ENCODE results near the gene LMF2. TPM values are rescaled to one million over a fixed set of nuclear protein-coding genes. Genes with fewer than 3 reads are reported as not detected.

The LMF2 gene
- polyA plus RNA-seq, 1 of the 3 experiments (the other 2 are of a cell fraction) = 34.3 TPM

DNA sequence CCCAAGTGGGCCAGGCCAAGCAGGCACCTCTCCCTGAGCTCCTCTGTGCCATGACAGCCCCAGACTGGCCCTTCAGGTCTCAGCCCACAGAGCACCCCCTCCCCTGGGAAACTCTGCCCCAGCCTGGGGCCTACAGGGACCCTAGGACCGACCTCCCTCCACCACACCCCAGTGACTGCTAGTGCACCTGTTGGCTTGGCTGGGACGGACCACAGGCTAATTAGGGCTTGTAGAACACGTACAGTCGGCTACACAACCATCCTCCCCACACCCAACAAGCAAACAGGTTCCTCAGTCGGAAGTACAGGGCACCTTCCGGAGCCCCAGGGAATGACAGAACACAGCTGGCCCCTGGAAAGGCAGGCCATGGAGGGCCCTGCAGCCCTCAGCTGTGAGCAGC lies 37.0 kb downstream of the LMF2 start:
- H3K9ac ChIP-seq = no peak overlapping the region
- peaks cover 63% of the 10 kb centered on the region for H3K79me2 ChIP-seq (ENCODE audit: insufficient read depth)
- H3K27me3 ChIP-seq (ENCODE audit: insufficient read depth) = no peaks in the 10 kb centered on the region
- no peaks in the 10 kb centered on the region for H3F3A ChIP-seq (replicated peaks; ENCODE audit: insufficient read depth)
- TF ChIP-seq MXI1 (IDR thresholded peaks at IDR 0.05; ENCODE audit: low read depth, low read length) (no peak), POLR2AphosphoS5 (IDR thresholded peaks at IDR 0.05; ENCODE audit: low read depth, low read length) (no peak), RFX5 (IDR thresholded peaks at IDR 0.05; ENCODE audit: low read length) (no peak), ELF1 (IDR thresholded peaks at IDR 0.05) (no peak), TCF12 (IDR thresholded peaks at IDR 0.05) (no peak), YY1 (IDR thresholded peaks at IDR 0.05; ENCODE audit: low read depth) (no peak), RCOR1 (IDR thresholded peaks at IDR 0.05; ENCODE audit: low read length) (no peak), TAF1 (IDR thresholded peaks at IDR 0.05; ENCODE audit: borderline replicate concordance, low read depth, low read length) (no peak), CHD2 (IDR thresholded peaks at IDR 0.05; ENCODE audit: low read length, partially characterized antibody) (no peak), JUND (IDR thresholded peaks at IDR 0.05) (no peak), MEF2A (IDR thresholded peaks at IDR 0.05; ENCODE audit: borderline replicate concordance, low read depth) (no peak)
- TF ChIP-seq, protein P1, sequence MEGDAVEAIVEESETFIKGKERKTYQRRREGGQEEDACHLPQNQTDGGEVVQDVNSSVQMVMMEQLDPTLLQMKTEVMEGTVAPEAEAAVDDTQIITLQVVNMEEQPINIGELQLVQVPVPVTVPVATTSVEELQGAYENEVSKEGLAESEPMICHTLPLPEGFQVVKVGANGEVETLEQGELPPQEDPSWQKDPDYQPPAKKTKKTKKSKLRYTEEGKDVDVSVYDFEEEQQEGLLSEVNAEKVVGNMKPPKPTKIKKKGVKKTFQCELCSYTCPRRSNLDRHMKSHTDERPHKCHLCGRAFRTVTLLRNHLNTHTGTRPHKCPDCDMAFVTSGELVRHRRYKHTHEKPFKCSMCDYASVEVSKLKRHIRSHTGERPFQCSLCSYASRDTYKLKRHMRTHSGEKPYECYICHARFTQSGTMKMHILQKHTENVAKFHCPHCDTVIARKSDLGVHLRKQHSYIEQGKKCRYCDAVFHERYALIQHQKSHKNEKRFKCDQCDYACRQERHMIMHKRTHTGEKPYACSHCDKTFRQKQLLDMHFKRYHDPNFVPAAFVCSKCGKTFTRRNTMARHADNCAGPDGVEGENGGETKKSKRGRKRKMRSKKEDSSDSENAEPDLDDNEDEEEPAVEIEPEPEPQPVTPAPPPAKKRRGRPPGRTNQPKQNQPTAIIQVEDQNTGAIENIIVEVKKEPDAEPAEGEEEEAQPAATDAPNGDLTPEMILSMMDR (IDR thresholded peaks at IDR 0.05) = no peak
- TF ChIP-seq, protein P2, sequence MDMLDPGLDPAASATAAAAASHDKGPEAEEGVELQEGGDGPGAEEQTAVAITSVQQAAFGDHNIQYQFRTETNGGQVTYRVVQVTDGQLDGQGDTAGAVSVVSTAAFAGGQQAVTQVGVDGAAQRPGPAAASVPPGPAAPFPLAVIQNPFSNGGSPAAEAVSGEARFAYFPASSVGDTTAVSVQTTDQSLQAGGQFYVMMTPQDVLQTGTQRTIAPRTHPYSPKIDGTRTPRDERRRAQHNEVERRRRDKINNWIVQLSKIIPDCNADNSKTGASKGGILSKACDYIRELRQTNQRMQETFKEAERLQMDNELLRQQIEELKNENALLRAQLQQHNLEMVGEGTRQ (IDR thresholded peaks at IDR 0.05; ENCODE audit: borderline replicate concordance, low read depth, low read length) = no peak
- H3K9me3 ChIP-seq = no peaks in the 10 kb centered on the region
- DNase-seq = no peak
- H3K36me3 ChIP-seq (replicated peaks in 1 of 2; ENCODE audit: control insufficient read depth in 1 of 2, insufficient read depth in 2 of 2, low read length in 1 of 2) = peaks cover 0 to 24% of the 10 kb centered on the region in 2 experiments
- peaks cover 65% of the 10 kb centered on the region for H4K20me1 ChIP-seq (ENCODE audit: insufficient read depth)
- no peak overlapping the region for H3K27ac ChIP-seq (ENCODE audit: low read depth in 2 of 2, low read length in 1 of 2)
- WGBS (ENCODE audit: low lambda C conversion rate) = no CpG with 5 or more reads among the region's 6 CpGs
- no peak overlapping the region for H3K4me2 ChIP-seq
- no peak overlapping the region for H3K4me3 ChIP-seq (ENCODE audit: low read depth in 2 of 2, low read length in 1 of 2)
- POLR2A ChIA-PET = interaction anchor here (1.1 kb wide), 1 partner anchor 55 kb away, joined by 3 read pairs; the partner anchor contains the start of gene SCO2
- H3K9me2 ChIP-seq = no peaks in the 10 kb centered on the region
- no peak overlapping the region for H2AFZ ChIP-seq (ENCODE audit: low read depth)
- peaks cover 4 to 38% of the 10 kb centered on the region in 2 experiments; a peak in 2 of 4 replicates for H3K4me1 ChIP-seq (ENCODE audit: control insufficient read depth in 1 of 2, insufficient read depth in 2 of 2, low read depth in 1 of 2, low read length in 1 of 2)
- CTCF ChIA-PET = interaction anchor here (0.8 to 1.2 kb wide), 2 partner anchors 28 to 143 kb away, joined by 3 read pairs; no protein-coding TSS in a partner anchor

DNA sequence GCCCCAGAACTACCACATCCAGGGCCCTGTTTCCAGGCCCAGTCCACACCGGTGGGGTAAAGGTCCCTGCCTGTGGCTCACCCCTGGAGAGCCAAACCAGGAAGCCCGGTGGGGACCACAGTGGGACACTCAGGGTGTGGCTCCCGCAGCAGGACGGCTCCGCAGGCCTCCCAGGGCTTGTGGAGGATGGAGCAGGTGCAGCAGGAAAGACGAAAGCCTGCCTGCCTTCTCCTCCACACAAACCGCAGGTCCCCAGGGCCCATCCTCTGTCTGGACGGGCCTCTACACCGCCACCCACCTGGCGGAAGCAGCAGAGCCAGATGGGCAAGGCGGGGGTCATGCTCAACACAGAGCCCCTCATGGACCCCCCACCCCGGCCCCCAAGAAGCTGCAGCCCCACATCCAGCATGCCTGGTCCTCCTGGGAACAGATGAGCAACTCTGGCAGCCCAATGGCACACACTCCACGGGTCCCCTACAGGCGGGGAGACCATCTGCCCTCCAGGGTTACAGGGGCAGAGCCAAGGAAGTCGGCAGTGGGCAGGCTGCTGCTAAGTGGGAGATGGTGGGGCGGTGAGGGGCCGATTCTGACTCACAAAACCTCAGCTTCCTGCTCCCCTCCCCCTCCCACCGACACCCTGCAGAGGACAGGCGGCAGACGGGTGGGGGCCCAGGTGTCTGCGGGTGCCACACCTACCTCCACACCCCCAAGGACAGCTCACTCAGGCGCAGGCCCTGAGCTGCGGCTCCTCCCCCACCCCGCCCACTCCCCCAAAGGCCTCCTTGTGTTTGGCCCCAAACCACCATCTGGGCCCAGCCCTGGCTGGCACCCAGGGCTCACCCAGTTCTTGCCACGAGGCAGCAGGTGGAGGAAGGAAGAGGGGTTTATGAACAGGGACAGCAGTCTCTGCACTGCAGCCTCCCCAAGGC lies 37.9 kb downstream of the LMF2 start:
- Histone ChIP-seq H3K9me3 (no peaks in the 10 kb centered on the region), H3K4me2 (no peak overlapping the region), H3K27me3 (ENCODE audit: insufficient read depth) (no peaks in the 10 kb centered on the region), H3K9ac (no peak overlapping the region), H3K4me1 (ENCODE audit: control insufficient read depth in 1 of 2, insufficient read depth in 2 of 2, low read depth in 1 of 2, low read length in 1 of 2) (peaks cover 4 to 35% of the 10 kb centered on the region in 2 experiments; a peak in 2 of 4 replicates), H3K27ac (ENCODE audit: low read depth in 2 of 2, low read length in 1 of 2) (no peak overlapping the region), H4K20me1 (ENCODE audit: insufficient read depth) (peaks cover 65% of the 10 kb centered on the region), H3K9me2 (no peaks in the 10 kb centered on the region), H3K79me2 (ENCODE audit: insufficient read depth) (peaks cover 63% of the 10 kb centered on the region), H3K36me3 (replicated peaks in 1 of 2; ENCODE audit: control insufficient read depth in 1 of 2, insufficient read depth in 2 of 2, low read length in 1 of 2) (peaks cover 0 to 32% of the 10 kb centered on the region in 2 experiments), H3F3A (replicated peaks; ENCODE audit: insufficient read depth) (no peaks in the 10 kb centered on the region), H3K4me3 (ENCODE audit: low read depth in 2 of 2, low read length in 1 of 2) (no peak overlapping the region), H2AFZ (ENCODE audit: low read depth) (no peak overlapping the region)
- no peak for DNase-seq
- 81% methylated on average over 11 of the region's 25 CpGs for WGBS (ENCODE audit: low lambda C conversion rate)
- ChIA-PET CTCF (interaction anchor here (1.1 to 1.9 kb wide), 3 partner anchors 12 to 144 kb away, joined by 3 to 8 read pairs (median 4); no protein-coding TSS in a partner anchor), POLR2A (interaction anchor here (1.1 kb wide), 1 partner anchor 55 kb away, joined by 3 read pairs; the partner anchor contains the start of gene SCO2)
- TF ChIP-seq FOXJ3 (CRISPR knock-in tag; IDR thresholded peaks at IDR 0.05) = no peak
- TF ChIP-seq YY1 (IDR thresholded peaks at IDR 0.05; ENCODE audit: low read depth) = no peak
- no peak for TF ChIP-seq FOSL2 (IDR thresholded peaks at IDR 0.05; ENCODE audit: borderline replicate concordance, low read depth)
- no peak for TF ChIP-seq RFX5 (IDR thresholded peaks at IDR 0.05; ENCODE audit: low read length)
- TF ChIP-seq MXI1 (IDR thresholded peaks at IDR 0.05; ENCODE audit: low read depth, low read length) = no peak
- no peak for TF ChIP-seq SMC3 (IDR thresholded peaks at IDR 0.05; ENCODE audit: low read depth, low read length)
- TF ChIP-seq MEF2A (IDR thresholded peaks at IDR 0.05; ENCODE audit: borderline replicate concordance, low read depth) = no peak
- no peak for TF ChIP-seq EP300 (IDR thresholded peaks at IDR 0.05; ENCODE audit: borderline replicate concordance in 1 of 2, low read depth in 1 of 2, low read length in 1 of 2)
- TF ChIP-seq, protein P3, sequence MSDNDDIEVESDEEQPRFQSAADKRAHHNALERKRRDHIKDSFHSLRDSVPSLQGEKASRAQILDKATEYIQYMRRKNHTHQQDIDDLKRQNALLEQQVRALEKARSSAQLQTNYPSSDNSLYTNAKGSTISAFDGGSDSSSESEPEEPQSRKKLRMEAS (IDR thresholded peaks at IDR 0.05; ENCODE audit: low read depth) = no peak
- no peak for TF ChIP-seq FOXM1 (IDR thresholded peaks at IDR 0.05; ENCODE audit: low read depth)
- no peak for TF ChIP-seq TAF1 (IDR thresholded peaks at IDR 0.05; ENCODE audit: borderline replicate concordance, low read depth, low read length)
- TF ChIP-seq TCF12 (IDR thresholded peaks at IDR 0.05) = no peak
- TF ChIP-seq NFIC (IDR thresholded peaks at IDR 0.05; ENCODE audit: borderline replicate concordance) = no peak
- TF ChIP-seq, protein P4, sequence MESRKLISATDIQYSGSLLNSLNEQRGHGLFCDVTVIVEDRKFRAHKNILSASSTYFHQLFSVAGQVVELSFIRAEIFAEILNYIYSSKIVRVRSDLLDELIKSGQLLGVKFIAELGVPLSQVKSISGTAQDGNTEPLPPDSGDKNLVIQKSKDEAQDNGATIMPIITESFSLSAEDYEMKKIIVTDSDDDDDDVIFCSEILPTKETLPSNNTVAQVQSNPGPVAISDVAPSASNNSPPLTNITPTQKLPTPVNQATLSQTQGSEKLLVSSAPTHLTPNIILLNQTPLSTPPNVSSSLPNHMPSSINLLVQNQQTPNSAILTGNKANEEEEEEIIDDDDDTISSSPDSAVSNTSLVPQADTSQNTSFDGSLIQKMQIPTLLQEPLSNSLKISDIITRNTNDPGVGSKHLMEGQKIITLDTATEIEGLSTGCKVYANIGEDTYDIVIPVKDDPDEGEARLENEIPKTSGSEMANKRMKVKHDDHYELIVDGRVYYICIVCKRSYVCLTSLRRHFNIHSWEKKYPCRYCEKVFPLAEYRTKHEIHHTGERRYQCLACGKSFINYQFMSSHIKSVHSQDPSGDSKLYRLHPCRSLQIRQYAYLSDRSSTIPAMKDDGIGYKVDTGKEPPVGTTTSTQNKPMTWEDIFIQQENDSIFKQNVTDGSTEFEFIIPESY (IDR thresholded peaks at IDR 0.05; ENCODE audit: borderline replicate concordance, low read depth) = no peak
